ENCODE data around the gene POLR2B. TPM values are rescaled to one million over a fixed set of nuclear protein-coding genes. Genes with fewer than 3 reads are reported as not detected.
A peak's percentile ranks its signal among the peaks of the same experiment; 100 is the strongest.

The POLR2B gene
- total and polyA plus RNA-seq, 2 experiments from 2014 or later, result 52.4 to 110 TPM

DNA sequence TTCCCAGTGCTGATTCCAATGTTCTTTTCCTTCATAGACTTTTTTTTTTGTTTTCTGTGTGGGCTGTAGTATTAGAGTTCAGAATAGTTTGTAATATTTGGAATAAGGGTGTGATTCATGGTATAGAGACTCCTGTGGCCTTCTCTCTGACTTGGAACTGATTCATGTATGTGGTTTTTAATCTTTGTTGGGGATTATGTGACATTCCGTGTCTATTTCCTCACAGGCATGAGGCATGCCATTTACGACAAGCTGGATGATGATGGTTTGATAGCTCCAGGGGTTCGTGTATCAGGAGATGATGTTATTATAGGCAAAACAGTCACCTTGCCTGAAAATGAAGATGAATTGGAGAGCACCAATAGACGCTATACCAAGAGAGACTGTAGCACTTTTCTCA lies 44.4 kb downstream of the POLR2B start:
- 72% methylated on average over 4 of the region's 4 CpGs for WGBS (ENCODE audit: low lambda C conversion rate, missing lambda C conversion rate)

DNA sequence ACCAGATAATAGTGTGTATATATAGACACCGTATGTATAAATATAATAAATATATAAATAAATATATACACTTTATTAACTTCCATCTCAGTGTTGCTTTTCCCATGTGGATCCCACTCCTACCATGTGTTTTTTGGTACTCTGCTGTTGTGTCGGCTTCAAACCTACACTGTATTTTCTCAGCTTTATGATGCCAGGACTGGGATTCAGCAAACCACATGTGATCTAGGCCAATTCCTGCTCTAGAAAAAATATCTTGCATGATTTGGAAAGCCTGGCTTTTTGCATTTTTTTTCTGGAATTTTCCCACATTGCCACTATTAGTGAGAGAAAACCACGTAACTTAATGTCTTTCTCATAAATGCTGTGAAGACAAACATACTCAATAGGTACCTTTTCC lies 55.8 kb downstream of the POLR2B start:
- no peak overlapping the region for H3K4me3 ChIP-seq
- no peaks in the 10 kb centered on the region for H4K20me1 ChIP-seq (ENCODE audit: insufficient read depth, poor library complexity, severe bottlenecking)
- WGBS (ENCODE audit: low lambda C conversion rate, missing lambda C conversion rate), result 78% methylated on average over 3 of the region's 3 CpGs
- no peaks in the 10 kb centered on the region for H3K27me3 ChIP-seq
- TF ChIP-seq CTCF (IDR thresholded peaks at IDR 0.05; ENCODE audit: poor library complexity) (no peak), EZH2 (IDR thresholded peaks at IDR 0.05; ENCODE audit: borderline replicate concordance) (no peak), EZH2phosphoT487 (IDR thresholded peaks at IDR 0.05; ENCODE audit: low read depth, severe bottlenecking, unreplicated experiment) (no peak)
- DNase-seq (ENCODE audit: low spot score), result no peak
- no peaks in the 10 kb centered on the region for H3K79me2 ChIP-seq
- H3K4me1 ChIP-seq (ENCODE audit: insufficient read depth), result no peaks in the 10 kb centered on the region
- H3K4me2 ChIP-seq, result no peak overlapping the region
- H2AFZ ChIP-seq, result no peak overlapping the region
- no peaks in the 10 kb centered on the region for H3K9me3 ChIP-seq (ENCODE audit: low read depth)
- no peaks in the 10 kb centered on the region for H3K9me2 ChIP-seq (replicated peaks; ENCODE audit: insufficient read depth)
- no peaks in the 10 kb centered on the region for H3K36me3 ChIP-seq (replicated peaks; ENCODE audit: insufficient read depth, low read depth)
- no peak overlapping the region for H3K27ac ChIP-seq

More for the DNA sequence above, 44.4 kb downstream of the POLR2B start:
- no peak overlapping the region for H3K4me3 ChIP-seq
- H4K20me1 ChIP-seq (ENCODE audit: insufficient read depth, poor library complexity, severe bottlenecking), result no peaks in the 10 kb centered on the region
- H3K4me2 ChIP-seq, result no peak overlapping the region
- H3K36me3 ChIP-seq (replicated peaks; ENCODE audit: insufficient read depth, low read depth), result peaks cover 5% of the 10 kb centered on the region
- no peaks in the 10 kb centered on the region for H3K27me3 ChIP-seq
- no peaks in the 10 kb centered on the region for H3K4me1 ChIP-seq (ENCODE audit: insufficient read depth)
- DNase-seq (ENCODE audit: low spot score), result no peak
- H2AFZ ChIP-seq, result no peak overlapping the region
- no peaks in the 10 kb centered on the region for H3K9me3 ChIP-seq (ENCODE audit: low read depth)
- TF ChIP-seq EZH2 (IDR thresholded peaks at IDR 0.05; ENCODE audit: borderline replicate concordance), result no peak
- no peak for TF ChIP-seq EZH2phosphoT487 (IDR thresholded peaks at IDR 0.05; ENCODE audit: low read depth, severe bottlenecking, unreplicated experiment)
- no peak for TF ChIP-seq CTCF (IDR thresholded peaks at IDR 0.05; ENCODE audit: poor library complexity)
- no peaks in the 10 kb centered on the region for H3K79me2 ChIP-seq
- H3K27ac ChIP-seq, result no peak overlapping the region
- H3K9me2 ChIP-seq (replicated peaks; ENCODE audit: insufficient read depth), result no peaks in the 10 kb centered on the region

DNA sequence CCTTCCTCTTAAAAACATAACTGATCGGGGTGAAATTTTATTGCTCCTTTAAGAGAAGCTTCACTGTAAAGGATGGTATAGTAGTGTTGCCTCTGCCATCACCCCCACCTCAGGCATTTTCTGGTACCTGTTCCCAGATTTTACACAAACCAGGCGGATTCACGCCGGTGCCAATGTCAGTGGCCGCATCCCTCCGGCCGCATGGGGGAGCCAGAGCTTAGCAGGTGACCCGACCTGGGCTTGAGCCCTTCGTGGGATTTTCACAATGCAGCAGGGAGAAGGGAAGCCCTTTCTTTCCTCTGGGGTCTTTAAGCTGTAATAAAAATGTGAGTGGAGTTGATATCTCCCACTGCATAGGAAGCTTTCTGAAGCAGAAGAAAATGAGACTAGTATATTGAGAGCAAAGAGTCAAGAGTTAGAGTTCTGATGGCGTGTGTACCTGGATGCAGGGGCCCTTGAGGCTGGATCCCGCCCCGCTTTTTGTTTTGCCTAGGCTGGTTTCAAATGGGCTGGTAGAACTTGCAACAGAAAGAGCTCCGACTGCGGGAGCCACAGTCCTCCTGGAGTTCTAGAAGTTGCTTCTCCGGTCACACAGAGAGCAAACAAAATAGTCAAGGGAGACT lies 59.4 kb downstream of the POLR2B start:
- DNase-seq (ENCODE audit: low spot score), result peak; percentile 79
- no peaks in the 10 kb centered on the region for H3K36me3 ChIP-seq (replicated peaks; ENCODE audit: insufficient read depth, low read depth)
- TF ChIP-seq EZH2phosphoT487 (IDR thresholded peaks at IDR 0.05; ENCODE audit: low read depth, severe bottlenecking, unreplicated experiment) (no peak), EZH2 (IDR thresholded peaks at IDR 0.05; ENCODE audit: borderline replicate concordance) (no peak), CTCF (IDR thresholded peaks at IDR 0.05; ENCODE audit: poor library complexity) (peak; percentile 95)
- 24% methylated on average over 15 of the region's 15 CpGs for WGBS (ENCODE audit: low lambda C conversion rate, missing lambda C conversion rate)
- H3K79me2 ChIP-seq, result no peaks in the 10 kb centered on the region
- H3K4me3 ChIP-seq, result no peak overlapping the region
- H3K9me3 ChIP-seq (ENCODE audit: low read depth), result no peaks in the 10 kb centered on the region
- peak overlapping the region; percentile 59 for H3K4me2 ChIP-seq
- no peak overlapping the region for H3K27ac ChIP-seq
- H3K9me2 ChIP-seq (replicated peaks; ENCODE audit: insufficient read depth), result no peaks in the 10 kb centered on the region
- H3K4me1 ChIP-seq (ENCODE audit: insufficient read depth), result no peaks in the 10 kb centered on the region
- H4K20me1 ChIP-seq (ENCODE audit: insufficient read depth, poor library complexity, severe bottlenecking), result no peaks in the 10 kb centered on the region
- H3K27me3 ChIP-seq, result no peaks in the 10 kb centered on the region
- no peak overlapping the region for H2AFZ ChIP-seq
